ENCODE measurements around the gene C1QTNF5. TPM values are rescaled to one million over a fixed set of nuclear protein-coding genes. Genes with fewer than 3 reads are reported as not detected.

C1QTNF5 gene
- total RNA-seq, 1 experiment from 2014 or later = 0.33 TPM

DNA sequence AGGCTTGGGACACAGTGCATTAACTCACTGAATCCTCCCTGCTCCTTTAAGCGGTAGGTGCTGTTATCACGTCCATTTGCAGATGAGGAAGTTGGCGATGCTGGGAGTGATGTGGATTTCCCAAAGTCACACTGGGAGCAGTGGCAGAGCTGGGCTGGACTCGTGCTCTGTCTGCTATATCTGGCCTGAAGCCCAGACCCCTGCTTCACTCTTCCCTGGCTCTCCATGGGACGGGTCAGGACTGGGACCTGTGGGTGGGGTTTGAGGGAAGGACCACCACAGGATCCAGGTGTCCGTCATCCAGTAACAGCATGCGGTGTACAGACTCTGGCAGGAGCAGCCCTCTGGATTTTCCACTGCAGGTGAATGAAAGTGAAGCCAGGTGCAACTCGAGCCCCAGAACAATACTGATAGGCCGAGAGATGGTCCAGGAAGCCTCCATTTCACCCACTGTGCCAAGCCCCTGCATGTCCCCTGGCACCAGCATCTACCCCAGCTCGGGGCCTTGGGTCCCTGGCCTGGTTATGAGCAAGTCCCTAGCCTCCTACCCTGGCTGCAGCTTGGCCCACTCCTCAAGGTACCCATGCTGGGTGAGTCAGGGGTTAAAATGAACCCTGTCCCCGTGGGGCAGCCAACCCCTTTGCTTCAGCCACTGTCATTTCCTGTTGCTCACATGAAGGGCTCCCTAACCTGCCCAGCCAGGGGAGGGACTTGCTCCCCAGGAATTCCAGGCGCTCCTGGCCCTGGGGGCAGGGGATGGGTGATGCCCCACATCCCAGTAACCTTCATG, 36.6 kb upstream of the C1QTNF5 start:
- H4K5ac ChIP-seq (ENCODE audit: insufficient read length, low read depth, low read length) = no peak overlapping the region
- H3K4me3 Mint-ChIP-seq = no peak overlapping the region
- H3K4ac ChIP-seq (ENCODE audit: low read depth, low read length) = no peak overlapping the region
- no peak overlapping the region for H2BK20ac ChIP-seq (ENCODE audit: low read depth, low read length, poor library complexity, severe bottlenecking)
- no peak overlapping the region for H2BK5ac ChIP-seq (ENCODE audit: insufficient read length, low read length)
- no peak overlapping the region for H3K14ac ChIP-seq (ENCODE audit: insufficient read depth, low read length)
- H3T11ph ChIP-seq (ENCODE audit: low read length) = no peak overlapping the region
- H3K27ac ChIP-seq (ENCODE audit: insufficient read length, low read depth, low read length) = no peak overlapping the region
- no peak overlapping the region for H3K4me2 ChIP-seq (ENCODE audit: insufficient read depth, insufficient read length, low read length)
- H3K18ac ChIP-seq (ENCODE audit: insufficient read length, low read depth, low read length) = peak overlapping the region; percentile 18
- no peak for DNase-seq
- peak overlapping the region in 2 of 3 experiments; percentile 52 to 90; a peak in 3 of 7 replicates for H3K27ac Mint-ChIP-seq
- H3K79me1 ChIP-seq (ENCODE audit: insufficient read depth, low read depth, low read length, poor library complexity, severe bottlenecking) = no peaks in the 10 kb centered on the region
- H2BK15ac ChIP-seq (ENCODE audit: low read depth, low read length) = no peak overlapping the region
- no peak overlapping the region for H3K23ac ChIP-seq (ENCODE audit: insufficient read length, low read depth, low read length)
- peaks cover 0 to 3% (median 0%) of the 10 kb centered on the region in 3 experiments; a peak in 1 of 7 replicates for H3K36me3 Mint-ChIP-seq (ENCODE audit: insufficient read depth in 1 of 3, low read depth in 3 of 3)
- H3K23me2 ChIP-seq (ENCODE audit: insufficient read length, low read depth, low read length, poor library complexity, severe bottlenecking) = peaks cover 15% of the 10 kb centered on the region
- no peak overlapping the region for H2AFZ ChIP-seq (ENCODE audit: low read length)
- H3K9me3 ChIP-seq (ENCODE audit: control insufficient read depth, low read depth, low read length) = no peaks in the 10 kb centered on the region
- peaks cover 3% of the 10 kb centered on the region; the same call in 1 of the 2 replicates for H3K4me1 ChIP-seq (ENCODE audit: insufficient read depth, low read length)
- H3K27me3 ChIP-seq (ENCODE audit: insufficient read depth, low read length) = peaks cover 3% of the 10 kb centered on the region; the same call in 1 of the 2 replicates
- no CpG with 5 or more reads among the region's 12 CpGs for WGBS (ENCODE audit: extremely low coverage, insufficient read length, low lambda C conversion rate)
- H4K20me1 ChIP-seq (ENCODE audit: control insufficient read depth, insufficient read depth, insufficient read length) = no peaks in the 10 kb centered on the region
- no peak overlapping the region for H3K9ac ChIP-seq (ENCODE audit: extremely low read depth, insufficient read length, low read length)
- no peak overlapping the region for H2AK5ac ChIP-seq (ENCODE audit: insufficient read length, low read length)
- H3K56ac ChIP-seq (ENCODE audit: insufficient read length, low read depth, low read length) = no peak overlapping the region
- no peak overlapping the region for H4K91ac ChIP-seq (ENCODE audit: insufficient read length, low read depth, low read length)
- H3K27me3 Mint-ChIP-seq (ENCODE audit: low read depth) = peaks cover 15% of the 10 kb centered on the region
- no peak overlapping the region for H2BK12ac ChIP-seq (ENCODE audit: insufficient read length, low read depth, low read length)
- peaks cover 60 to 70% of the 10 kb centered on the region in 2 experiments for H3K4me1 Mint-ChIP-seq
- no peaks in the 10 kb centered on the region; a peak in 1 of 5 replicates for H3K9me3 Mint-ChIP-seq
- TF ChIP-seq, protein P1, sequence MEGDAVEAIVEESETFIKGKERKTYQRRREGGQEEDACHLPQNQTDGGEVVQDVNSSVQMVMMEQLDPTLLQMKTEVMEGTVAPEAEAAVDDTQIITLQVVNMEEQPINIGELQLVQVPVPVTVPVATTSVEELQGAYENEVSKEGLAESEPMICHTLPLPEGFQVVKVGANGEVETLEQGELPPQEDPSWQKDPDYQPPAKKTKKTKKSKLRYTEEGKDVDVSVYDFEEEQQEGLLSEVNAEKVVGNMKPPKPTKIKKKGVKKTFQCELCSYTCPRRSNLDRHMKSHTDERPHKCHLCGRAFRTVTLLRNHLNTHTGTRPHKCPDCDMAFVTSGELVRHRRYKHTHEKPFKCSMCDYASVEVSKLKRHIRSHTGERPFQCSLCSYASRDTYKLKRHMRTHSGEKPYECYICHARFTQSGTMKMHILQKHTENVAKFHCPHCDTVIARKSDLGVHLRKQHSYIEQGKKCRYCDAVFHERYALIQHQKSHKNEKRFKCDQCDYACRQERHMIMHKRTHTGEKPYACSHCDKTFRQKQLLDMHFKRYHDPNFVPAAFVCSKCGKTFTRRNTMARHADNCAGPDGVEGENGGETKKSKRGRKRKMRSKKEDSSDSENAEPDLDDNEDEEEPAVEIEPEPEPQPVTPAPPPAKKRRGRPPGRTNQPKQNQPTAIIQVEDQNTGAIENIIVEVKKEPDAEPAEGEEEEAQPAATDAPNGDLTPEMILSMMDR (conservative IDR thresholded peaks at IDR 0.05) = no peak
- H2BK120ac ChIP-seq (ENCODE audit: low read depth, low read length, poor library complexity, severe bottlenecking) = no peak overlapping the region
- H4K8ac ChIP-seq (replicated peaks; ENCODE audit: insufficient read length, low read depth, low read length) = no peak overlapping the region
- H3K79me2 ChIP-seq (ENCODE audit: insufficient read depth, low read length) = no peaks in the 10 kb centered on the region

Measured in H9 (cell line).